ENCODE data around the gene HYI.

HYI gene

DNA sequence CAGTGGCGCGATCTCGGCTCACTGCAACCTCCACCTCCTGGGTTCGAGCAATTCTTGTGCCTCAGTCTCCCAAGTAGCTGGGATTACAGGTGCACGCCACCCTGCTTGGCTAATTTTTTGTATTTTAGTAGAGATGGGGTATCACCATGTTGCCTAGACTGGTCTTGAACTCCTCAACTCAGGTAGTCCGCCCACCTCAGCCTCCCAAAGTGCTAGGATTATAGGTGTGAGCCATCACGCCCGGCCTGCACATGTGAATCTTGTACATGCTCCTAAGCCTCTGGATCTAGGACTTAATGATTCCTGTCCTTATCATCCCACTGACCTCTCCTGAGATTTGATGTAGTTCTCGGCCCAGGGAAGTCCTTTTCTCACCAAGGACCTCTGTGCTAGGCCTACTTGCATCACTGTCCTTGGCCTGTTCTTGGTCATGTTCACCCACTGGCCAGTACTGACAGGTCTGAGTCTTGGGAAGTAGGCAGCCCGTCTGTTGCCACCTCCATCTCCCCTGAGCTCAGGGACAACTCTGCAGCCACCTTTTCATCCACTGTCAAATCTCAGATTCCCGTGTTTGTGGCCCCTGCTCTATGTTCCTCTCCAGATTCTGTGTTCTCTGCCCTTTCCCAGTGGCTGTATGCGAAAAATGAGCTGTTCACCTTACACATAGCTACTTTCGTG lies 9.4 kb downstream of the HYI start:
- DNase-seq, result no peak

DNA sequence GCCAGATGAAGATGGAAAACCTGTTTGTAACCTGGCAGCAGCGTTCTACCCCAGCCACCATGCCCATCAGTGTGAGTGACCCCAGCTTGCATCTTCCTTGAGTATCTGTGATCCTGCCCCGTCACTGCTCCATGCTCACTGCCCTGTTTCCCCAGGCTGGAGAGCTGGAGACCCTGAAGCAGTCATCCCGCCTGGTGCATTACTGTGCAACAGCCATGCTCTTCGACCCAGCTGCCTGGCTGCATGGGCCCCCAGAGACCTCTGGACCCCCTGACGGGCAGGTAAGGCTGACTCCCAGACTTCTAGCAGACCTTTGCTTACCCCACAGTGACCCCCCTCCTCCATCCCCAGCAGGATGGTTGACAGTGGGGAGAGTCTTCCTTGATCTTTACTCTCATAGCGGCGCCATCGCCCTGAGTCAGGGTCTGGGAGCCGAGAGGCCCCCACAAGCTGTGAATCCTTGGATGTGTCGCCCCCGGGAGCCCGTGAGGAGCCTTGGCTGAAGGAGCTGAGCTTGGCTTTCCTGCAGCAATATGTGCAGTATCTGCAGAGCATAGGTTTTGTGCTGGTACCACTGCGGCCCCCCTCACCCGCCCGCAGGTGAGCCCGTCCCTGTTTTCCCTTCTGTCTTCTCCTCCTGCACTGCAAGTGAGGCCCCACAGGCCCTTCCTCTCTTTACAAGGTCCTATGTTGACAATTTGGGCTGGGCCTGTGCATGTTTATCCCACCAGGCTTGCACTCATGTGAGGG lies 10.4 kb downstream of the HYI start:
- no peak for DNase-seq

DNA sequence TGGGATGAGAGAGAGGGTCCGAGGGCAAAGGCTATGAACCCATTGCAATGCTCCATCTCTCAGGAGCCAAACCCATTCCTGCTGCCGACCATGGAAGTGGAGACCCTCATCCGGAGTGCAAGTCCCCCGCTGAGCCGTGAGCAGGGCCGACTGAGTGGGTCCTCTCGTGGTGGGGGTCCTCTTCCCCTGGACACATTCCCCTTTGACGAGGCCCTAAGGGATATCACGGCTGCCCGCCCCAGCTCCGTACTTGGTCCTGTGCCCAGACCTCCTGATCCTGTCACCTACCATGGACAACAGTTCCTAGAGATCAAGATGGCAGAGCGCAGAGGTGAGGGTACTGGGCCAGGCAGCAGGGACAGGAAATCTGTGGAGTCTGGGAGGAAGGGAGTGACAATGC lies 11.0 kb downstream of the HYI start:
- DNase-seq, result no peak

DNA sequence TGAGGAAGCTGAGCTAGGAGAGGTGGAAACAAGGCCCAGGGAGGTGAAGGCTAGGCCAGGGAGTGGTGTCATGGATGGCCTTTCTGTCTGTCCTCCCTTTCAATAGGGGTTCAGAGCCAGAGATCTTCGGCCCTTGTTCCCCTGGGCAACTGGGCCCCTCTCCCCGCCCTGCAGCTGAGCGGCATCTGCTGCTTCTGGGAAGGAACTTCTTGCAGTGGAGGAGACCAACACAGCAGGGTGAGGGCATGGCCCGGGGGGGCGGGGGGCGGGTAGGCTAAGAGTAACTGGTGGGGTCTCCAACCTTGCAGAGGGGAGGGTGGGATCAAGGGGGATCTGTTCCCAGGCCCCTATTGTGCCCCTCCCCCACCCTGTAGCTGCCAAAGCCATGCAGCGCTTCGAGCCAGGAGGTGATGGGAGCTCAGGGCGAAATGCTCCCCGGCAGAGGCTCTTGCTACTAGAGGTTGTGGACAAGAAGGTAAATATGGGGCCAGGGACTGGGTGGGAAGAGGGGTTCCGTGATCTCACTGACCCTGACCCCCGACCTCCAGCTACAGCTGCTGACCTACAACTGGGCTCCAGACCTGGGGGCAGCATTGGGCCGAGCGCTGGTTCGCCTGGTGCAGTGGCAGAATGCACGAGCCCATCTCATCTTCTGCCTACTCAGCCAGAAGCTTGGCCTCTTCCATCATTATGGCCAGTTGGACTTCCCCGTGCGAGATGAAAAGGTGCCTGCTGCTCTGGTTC lies 11.7 kb downstream of the HYI start:
- no peak for DNase-seq

DNA sequence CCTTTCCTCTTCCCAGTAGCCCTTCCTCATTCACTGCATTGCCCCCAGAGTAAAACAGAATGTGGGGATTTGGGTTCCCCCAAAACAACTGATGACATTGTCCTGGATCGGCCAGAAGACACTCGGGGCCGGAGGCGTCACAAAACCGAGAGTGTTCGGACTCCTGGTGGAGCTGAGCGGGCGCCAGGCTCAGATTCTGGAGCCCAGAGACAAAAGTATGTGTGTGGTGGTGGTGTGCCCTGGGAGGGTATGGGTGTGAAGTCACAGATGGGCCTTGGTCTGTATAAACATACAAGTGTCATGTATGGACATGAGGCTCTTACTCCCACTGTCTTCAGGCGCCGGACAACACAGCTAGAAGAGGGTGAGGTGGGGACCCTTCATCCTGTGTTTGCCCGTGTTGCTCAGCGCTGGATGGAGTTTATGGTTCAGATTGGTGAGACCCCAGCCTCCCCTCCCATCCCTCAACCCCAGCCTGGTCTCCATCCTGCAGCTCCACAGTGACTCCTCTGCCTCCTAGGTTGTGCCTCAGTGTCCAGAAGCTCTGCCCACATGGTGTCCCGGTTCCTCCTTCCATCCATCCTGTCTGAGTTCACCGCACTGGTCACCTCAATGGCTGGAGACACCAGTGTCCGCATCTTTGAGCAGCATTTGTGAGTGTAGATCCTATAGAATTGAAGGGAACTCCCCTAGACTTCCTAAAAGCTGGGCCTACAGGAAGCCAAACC lies 12.4 kb downstream of the HYI start:
- DNase-seq, result no peak

DNA sequence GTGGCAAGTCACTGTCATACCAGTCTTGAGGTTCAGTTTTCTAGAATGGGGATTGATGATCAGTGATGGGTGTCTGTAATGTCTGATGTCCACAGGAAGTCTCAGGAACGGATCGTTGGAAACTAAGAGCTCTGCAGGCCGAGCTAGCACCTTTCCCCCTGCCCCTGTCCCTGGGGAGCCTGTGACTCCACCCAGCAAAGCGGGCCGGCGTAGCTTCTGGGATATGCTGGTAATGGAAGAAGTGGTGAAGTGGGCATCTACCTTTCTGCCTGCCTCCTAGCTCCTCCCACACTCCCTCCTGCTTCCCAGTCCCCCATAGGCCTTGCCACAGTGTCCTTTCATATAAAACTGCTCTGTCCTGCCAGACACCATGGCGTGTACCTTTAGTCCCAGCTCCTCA lies 13.4 kb downstream of the HYI start:
- no peak for DNase-seq

DNA sequence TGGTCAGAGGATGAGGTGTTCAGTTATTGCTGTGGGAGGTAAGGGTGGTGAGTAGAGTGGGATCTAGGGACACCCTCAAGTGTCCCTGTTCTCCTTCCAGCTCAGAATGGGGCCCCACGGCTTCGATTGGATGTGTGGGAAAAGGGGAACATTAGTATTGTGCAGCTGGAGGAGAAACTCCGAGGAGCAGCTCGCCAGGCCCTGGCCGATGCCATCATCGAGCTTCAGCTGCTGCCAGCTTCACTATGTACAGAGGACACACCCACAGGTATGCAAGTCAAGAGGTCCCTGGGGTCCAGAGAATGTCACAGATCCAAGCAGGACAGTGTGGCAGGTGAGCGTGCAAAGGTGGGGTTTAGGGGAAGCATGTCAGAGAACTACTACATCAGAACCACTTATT lies 13.9 kb downstream of the HYI start:
- DNase-seq, result no peak

DNA sequence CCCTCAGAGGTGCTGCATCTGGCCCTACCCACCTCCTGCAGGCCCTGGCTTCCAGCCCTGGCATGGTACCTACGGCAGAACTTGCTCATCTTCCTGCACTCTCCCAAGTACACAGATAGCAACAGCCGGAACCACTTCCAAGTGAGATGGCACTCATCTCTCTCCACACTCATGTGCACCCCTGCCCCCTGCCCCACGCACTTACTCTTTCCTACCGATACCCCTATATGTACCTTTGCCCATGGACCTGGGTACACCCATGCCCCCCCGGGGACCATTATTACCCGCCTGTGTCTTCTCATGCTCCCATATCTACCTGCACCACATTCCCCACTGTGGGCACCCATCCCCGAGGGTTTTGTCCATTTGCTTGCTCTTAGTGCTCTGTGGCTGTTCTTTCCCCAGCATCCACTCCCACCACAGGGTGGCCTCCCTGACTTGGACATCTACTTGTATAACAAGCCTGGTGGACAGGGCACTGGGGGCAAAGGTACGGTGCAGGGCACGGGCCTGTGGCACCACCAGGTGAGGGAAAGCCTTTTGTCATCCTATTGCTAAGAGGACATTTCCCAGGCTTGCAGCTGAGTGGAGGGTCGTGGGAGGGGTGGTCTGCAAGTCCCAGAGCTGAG lies 14.7 kb downstream of the HYI start:
- no peak for DNase-seq

DNA sequence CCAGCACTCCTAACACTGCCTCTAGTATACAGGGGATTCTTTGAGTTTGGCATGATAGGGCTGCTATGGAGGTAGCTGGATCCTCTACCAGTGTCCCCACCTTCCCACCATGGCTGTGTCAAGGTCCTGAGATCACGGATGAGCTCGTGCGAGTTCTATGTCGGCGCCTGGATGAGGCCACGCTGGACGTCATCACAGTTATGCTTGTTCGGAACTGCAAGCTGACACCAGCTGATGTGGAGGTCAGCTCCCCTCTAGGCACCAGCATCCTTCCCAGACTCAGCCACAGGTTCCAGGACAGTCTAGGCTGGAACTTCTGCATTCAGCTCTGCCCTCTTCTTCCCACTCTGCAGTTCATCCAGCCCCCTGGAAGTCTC lies 15.2 kb downstream of the HYI start:
- no peak for DNase-seq

DNA sequence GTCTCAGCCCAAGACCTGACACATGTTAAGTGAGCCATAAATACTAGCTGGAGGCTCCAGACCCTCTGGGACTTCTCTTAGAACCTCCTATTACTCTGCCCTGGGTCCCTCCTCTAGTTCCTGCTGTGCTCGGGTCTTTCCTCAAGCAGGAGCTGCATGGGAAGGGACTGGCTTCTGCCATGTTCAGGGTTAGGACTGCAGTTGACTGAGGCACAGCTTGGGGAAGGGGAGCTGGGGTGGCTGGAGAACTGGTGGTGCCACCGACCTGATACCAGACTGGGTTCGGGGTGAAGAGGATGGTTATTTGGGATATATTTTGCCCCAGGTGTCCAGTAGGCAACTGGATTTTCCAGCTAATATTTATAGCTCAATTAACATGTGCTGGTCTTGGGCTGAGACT lies 15.7 kb downstream of the HYI start:
- DNase-seq, result no peak

DNA sequence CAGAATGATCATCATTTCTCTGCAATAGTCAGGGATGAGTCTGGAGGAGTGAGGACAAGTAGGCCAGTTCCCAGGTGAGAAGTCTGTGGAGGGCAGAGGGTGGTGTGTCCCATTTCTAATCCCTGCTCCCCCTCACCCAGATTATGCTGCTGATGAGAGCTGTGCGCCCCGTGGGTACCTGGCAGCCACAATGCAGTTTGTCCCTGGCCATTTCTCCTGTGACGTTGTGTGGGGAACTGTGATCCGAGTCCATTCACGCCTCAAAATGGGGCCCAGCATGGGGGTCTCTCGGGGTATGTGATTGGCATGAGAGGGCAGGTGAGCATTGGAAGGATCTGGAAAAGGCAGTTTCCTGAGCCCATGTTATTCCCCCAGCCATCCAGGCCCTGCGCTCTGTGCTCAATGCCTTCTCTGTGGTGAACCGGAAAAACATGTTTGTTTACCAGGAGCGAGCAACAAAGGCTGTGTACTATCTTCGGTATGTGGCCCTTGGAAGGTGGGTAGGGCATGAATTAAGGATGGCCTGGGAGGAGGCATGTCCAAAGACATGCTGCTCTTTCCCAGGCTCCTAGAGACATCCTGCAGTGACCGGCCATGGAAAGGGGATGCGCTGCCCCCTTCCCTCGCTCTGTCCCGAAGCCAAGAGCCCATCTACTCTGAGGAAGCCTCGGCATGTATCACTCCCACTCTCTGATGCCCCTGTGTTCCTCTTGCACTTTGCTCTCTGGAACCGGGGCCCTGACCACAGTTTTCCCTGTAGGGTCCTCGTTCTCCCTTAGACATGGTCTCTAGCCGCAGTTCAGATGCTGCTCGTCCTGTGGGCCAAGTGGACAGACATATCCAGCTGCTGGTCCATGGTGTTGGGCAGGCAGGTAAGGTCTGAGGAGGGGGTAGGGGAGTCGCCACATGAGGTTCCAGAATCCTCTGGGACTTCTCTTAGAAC lies 16.4 kb downstream of the HYI start:
- DNase-seq, result no peak

DNA sequence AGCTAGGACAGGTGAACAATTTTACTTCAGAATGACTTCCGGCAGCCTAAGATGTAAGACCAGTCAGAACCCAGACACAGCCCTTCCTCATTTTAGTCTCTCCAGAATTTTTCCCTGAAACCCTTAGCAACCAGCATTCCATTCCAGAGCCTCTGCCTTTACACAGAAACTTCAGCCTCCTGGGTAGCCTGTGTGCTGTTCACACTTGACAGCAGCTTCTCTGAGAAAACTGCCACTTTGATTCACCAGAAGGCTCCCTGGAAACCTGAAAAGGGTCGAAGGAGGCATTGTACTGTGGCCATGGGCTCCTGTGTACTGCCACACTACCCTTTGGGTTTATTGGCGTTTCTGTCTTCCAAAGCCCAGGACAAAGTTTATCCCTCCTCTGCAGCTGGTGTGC lies 17.4 kb downstream of the HYI start:
- no peak for DNase-seq

DNA sequence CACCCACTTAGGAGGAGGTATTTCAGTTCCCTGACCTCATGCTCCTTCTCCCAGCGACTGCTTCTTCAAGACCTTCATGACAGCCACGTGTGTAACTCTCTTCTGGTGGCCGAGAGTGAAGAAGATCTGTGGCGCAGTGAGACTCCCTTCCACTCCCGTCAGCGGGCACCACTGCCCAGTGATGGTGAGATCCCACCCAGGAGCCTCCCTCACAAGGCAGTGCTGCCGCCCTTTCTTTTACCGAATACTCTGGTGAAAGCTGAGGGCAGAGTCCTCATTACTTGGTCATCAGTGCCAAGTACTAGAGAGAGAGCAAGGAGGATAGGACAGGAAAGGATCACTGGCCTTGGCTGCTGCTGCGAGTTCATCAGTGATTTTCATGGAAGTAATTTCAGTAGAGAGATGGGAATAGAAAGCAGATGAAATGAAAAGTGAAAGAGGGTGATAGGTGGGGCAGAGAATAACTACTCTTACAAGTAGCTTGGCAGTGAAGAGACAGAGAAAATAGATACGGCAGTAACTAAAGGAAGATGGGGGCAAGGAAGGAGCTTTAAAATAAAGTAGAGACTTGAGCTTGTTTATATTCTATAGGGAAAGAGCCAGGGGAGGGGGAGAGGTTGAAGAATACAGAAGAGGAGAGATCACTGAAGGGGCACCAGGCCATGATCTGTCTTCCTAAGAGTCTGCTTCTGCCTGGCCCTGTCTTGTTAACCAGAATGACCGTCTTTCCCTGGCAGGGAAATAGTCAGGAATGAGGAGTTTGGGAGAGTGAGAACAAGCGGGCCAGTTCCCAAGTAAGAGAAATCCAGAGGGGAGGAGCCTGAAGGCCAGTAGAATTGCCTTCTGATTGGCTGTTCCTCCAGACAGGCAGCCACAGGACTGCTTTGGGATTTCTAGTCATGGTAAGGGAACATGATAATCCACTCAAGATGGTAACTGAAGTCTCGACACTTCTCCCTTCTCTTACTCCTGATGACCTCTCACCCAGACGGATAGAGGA lies 18.3 kb downstream of the HYI start:
- DNase-seq, result no peak

DNA sequence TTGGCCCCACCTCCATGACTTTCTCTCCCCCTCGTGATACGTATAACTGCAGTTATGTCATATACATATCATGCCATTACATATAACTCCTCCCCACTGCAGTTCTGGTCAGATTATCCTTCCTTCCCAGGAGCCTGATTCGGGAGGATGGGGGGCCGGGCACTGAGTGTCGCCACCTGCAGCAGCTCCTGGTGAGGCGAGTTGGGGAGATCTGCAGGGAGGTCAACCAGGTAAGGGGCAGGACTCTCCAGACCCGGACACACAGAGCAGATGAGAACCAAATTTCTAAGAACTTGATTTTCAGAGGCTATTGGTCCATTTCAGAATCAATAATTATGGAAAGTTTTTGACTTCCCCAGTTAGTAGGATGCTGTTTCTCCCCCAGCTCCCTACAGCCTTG lies 19.5 kb downstream of the HYI start:
- DNase-seq, result no peak

DNA sequence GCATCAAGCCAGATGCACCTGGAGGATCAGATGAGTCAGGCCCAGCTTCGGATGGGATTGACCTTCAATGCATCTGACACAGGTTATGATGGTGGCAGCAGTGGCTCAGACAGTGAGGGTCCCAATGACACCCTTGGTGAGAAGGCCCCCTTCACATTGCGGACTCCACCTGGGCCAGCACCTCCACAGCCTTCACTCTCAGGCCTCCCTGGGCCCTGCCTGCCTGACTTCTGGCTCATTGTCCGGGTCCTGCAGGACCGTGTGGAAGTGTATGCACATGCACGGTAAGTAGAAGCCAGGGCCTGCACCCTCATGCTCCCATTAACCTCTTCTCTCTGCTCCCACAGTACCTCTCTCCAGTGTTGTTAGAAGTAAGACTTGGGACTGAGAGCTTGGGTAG lies 20.8 kb downstream of the HYI start:
- no peak for DNase-seq

DNA sequence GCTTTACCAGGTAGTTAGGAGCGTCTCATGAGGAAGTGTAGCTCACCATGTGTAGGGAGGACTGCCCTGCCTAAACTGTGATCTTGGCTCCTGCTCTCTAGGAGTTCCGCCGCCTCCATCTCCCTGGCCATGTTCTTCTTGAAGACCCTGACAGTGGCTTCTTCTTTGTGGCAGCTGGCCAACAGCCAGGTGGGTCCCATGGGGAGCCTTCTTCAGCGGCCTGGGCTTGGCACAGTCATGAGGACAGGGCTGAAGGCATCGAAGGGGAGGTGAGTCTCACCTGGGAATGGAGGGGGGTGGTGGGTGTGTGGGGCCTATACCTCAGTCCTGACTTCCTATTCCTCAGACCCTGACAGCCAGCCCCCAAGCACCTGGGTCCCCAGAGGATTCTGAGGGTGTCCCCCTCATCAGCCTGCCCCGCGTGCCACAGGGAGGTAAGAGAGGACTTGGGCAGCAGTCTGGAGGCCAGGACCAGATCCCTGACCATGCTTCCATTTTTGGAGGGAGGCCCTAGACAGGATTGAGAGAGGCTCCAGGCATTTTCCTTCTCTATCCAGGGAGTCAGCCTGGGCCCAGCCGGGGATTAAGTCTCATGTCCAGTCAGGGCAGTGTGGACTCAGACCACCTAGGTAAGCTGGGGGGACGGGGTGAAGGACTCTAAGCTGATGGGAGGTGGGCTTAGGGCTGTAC lies 21.4 kb downstream of the HYI start:
- no peak for DNase-seq

DNA sequence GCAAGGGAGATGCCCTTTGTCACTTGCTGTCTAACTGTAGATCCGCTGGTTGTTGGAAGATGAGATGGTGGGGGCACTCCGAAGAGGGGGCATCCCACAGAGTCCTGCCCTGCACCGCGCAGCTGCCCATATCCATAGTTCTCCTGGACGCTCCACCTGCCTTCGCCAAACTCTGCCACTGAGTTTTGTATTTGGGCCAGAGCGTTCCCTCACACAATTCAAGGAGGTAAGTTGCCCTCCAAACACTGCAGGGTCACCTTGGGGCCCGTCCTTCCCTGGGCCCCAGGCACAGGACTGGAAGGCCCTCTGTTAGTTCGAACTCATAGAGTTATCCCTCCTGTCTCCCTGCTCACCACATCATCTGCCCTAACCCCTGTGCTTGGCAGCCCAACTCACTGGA lies 22.1 kb downstream of the HYI start:
- DNase-seq, result no peak

DNA sequence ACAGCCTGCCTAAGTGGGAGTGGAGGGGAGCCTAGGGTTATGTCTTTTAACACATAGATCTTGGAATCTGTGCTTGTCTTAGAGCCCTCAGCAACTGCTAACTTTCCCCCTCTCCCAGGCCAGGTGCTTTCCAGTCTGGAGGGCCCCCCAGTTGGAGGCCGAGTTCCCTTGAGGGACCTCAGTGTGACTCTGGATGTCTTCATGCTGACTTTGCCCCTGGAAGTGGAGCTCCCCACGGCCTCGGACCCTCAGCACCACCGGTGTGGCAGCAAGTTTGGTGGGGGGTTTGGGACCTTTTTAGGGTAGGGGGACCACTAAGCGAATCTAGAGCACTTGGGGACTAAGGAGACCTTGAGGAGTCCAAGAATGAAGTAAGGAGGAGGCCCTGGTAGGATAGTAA lies 22.9 kb downstream of the HYI start:
- no peak for DNase-seq

DNA sequence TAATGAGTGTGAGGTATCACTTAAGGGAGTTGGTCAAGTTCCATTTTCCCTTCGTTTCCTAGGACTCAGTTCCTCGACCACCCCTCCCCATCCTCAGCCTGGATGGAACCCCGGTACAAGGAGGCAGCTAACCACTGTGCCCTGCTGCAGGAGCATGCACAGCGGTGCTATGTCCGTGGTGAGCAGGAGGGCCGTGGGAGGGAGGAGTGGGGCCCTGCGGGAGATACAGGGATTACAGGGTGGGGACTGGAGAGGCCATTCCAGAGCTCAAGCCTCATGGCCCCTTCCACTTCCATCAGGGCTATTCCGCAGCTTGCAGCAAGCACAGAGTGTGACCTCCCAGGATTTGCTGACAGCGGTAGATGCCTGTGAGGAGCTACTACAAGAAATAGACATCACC lies 25.8 kb downstream of the HYI start:
- DNase-seq, result no peak

DNA sequence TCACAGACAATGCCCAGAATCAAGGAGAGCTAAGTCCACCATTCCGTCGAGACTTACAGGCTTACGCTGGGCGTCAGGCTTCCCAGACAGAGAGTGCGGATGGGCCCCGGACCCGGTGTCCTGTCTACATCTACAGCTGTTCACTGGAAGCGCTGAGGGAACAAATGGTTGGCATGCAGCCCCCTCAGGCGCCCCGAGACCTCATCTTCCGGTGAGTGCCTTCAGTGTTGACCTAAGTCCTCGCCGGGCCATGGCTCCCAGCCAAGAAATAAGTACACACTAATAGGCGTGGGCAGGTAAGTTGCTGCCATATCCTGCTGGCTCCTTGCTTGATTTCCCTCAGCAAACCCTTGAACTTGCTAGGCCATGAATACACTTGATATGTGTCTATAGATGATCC lies 26.2 kb downstream of the HYI start:
- DNase-seq, result no peak
